ENCODE data around the gene NR6A1.

NR6A1 gene

DNA sequence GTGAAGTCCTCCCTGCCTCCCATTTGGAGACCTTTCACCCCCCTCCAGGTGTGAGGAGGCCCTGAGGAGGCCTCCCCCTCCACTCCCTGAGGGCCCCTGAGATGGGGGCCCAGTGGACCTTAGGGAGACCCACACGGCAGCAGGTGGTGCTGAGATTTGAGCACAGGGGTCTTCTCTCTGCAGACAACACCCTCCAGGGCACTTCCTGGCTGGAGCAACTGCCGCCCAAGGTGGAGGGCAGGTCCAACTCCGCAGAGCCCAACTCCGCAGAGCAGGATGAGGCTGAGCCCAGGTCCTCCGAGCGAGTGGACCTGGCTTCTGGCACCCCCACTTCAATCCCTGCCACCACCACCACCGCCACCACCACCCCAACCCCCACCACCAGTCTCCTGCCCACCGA is 32.8 kb upstream of the NR6A1 start:
- Histone ChIP-seq H3K4me1 (ENCODE audit: insufficient read depth, low read length, poor library complexity, severe bottlenecking) (no peaks in the 10 kb centered on the region), H3K4me3 (ENCODE audit: low read length, poor library complexity, severe bottlenecking) (no peak overlapping the region), H3K79me2 (ENCODE audit: insufficient read depth, low read length) (no peaks in the 10 kb centered on the region)

DNA sequence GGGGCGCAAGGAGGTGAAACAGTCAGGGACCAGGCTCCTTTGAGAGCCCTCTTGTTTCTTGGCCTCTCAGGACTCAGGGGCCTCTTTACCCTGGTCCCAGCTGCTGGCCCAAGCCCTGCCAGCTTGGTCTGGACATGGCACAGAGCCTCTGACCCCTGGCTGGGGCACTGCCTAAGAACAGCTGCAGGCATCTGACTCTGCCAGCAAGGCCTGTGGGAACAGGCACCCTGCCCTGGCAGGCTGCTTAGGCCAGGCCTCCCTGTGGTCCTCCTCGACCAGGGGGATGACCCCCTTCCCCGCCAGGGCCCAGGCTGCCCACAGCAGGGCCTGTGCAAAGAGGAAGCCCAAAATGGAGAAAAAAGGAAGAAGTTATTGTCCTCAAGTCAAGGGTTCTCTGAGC is 31.3 kb upstream of the NR6A1 start:
- H3K9me2 ChIP-seq (replicated peaks; ENCODE audit: low read depth, low read length): no peaks in the 10 kb centered on the region
- H3K36me3 ChIP-seq (ENCODE audit: insufficient read depth, low read length): no peaks in the 10 kb centered on the region
- no peak overlapping the region for H3K4me2 ChIP-seq (ENCODE audit: low read depth, low read length, poor library complexity, severe bottlenecking)
- H3K9me3 ChIP-seq (ENCODE audit: insufficient read depth, low read depth, low read length): no peaks in the 10 kb centered on the region
- no peak overlapping the region for H3K4me3 ChIP-seq (ENCODE audit: low read length, poor library complexity, severe bottlenecking)
- H2AFZ ChIP-seq (ENCODE audit: low read length): no peak overlapping the region
- no peaks in the 10 kb centered on the region for H3K27me3 ChIP-seq (ENCODE audit: insufficient read depth, low read length, poor library complexity, severe bottlenecking)
- H4K20me1 ChIP-seq (ENCODE audit: insufficient read depth, low read length, poor library complexity, severe bottlenecking): no peaks in the 10 kb centered on the region
- H3K9ac ChIP-seq (ENCODE audit: low read depth, low read length, poor library complexity, severe bottlenecking): no peak overlapping the region
- no peaks in the 10 kb centered on the region for H3F3A ChIP-seq (ENCODE audit: low read depth)
- H3K79me2 ChIP-seq (ENCODE audit: insufficient read depth, low read length): no peaks in the 10 kb centered on the region
- no peaks in the 10 kb centered on the region for H3K4me1 ChIP-seq (ENCODE audit: insufficient read depth, low read length, poor library complexity, severe bottlenecking)
- TF ChIP-seq EZH2phosphoT487 (IDR thresholded peaks at IDR 0.05; ENCODE audit: borderline replicate concordance): no peak
- TF ChIP-seq, protein P1, sequence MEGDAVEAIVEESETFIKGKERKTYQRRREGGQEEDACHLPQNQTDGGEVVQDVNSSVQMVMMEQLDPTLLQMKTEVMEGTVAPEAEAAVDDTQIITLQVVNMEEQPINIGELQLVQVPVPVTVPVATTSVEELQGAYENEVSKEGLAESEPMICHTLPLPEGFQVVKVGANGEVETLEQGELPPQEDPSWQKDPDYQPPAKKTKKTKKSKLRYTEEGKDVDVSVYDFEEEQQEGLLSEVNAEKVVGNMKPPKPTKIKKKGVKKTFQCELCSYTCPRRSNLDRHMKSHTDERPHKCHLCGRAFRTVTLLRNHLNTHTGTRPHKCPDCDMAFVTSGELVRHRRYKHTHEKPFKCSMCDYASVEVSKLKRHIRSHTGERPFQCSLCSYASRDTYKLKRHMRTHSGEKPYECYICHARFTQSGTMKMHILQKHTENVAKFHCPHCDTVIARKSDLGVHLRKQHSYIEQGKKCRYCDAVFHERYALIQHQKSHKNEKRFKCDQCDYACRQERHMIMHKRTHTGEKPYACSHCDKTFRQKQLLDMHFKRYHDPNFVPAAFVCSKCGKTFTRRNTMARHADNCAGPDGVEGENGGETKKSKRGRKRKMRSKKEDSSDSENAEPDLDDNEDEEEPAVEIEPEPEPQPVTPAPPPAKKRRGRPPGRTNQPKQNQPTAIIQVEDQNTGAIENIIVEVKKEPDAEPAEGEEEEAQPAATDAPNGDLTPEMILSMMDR (conservative IDR thresholded peaks at IDR 0.05; ENCODE audit: low read length): no peak

More for the DNA sequence above, 32.8 kb upstream of the NR6A1 start:
- TF ChIP-seq EZH2phosphoT487 (IDR thresholded peaks at IDR 0.05; ENCODE audit: borderline replicate concordance): no peak
- TF ChIP-seq, protein P1 (conservative IDR thresholded peaks at IDR 0.05; ENCODE audit: low read length): no peak
- Histone ChIP-seq H3K9ac (ENCODE audit: low read depth, low read length, poor library complexity, severe bottlenecking) (no peak overlapping the region), H3K36me3 (ENCODE audit: insufficient read depth, low read length) (no peaks in the 10 kb centered on the region), H3K27me3 (ENCODE audit: insufficient read depth, low read length, poor library complexity, severe bottlenecking) (no peaks in the 10 kb centered on the region), H2AFZ (ENCODE audit: low read length) (no peak overlapping the region), H4K20me1 (ENCODE audit: insufficient read depth, low read length, poor library complexity, severe bottlenecking) (no peaks in the 10 kb centered on the region), H3K9me2 (replicated peaks; ENCODE audit: low read depth, low read length) (no peaks in the 10 kb centered on the region), H3F3A (ENCODE audit: low read depth) (no peaks in the 10 kb centered on the region), H3K9me3 (ENCODE audit: insufficient read depth, low read depth, low read length) (no peaks in the 10 kb centered on the region), H3K4me2 (ENCODE audit: low read depth, low read length, poor library complexity, severe bottlenecking) (no peak overlapping the region)

DNA sequence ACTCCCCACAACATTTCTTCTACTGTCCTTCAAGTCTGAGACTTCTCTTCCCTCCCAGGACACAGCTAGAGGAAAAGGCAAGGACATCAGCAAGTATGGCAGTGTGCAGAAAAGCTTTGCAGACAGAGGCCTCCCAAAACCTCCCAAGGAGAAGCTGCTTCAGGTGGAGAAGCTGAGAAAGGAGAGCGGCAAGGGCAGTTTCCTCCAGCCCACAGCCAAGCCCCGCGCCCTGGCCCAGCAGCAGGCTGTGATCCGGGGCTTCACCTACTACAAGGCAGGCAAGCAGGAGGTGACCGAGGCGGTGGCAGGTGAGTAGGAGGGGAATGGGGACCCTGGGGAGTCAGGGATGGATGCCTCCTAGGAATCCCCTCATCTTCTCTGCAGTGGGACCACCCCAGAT is 30.2 kb upstream of the NR6A1 start:
- Histone ChIP-seq H4K20me1 (ENCODE audit: insufficient read depth, low read length, poor library complexity, severe bottlenecking) (no peaks in the 10 kb centered on the region), H3K9ac (ENCODE audit: low read depth, low read length, poor library complexity, severe bottlenecking) (no peak overlapping the region), H3K27me3 (ENCODE audit: insufficient read depth, low read length, poor library complexity, severe bottlenecking) (no peaks in the 10 kb centered on the region), H2AFZ (ENCODE audit: low read length) (no peak overlapping the region), H3K4me3 (ENCODE audit: low read length, poor library complexity, severe bottlenecking) (no peak overlapping the region), H3F3A (ENCODE audit: low read depth) (no peaks in the 10 kb centered on the region), H3K4me2 (ENCODE audit: low read depth, low read length, poor library complexity, severe bottlenecking) (no peak overlapping the region), H3K4me1 (ENCODE audit: insufficient read depth, low read length, poor library complexity, severe bottlenecking) (no peaks in the 10 kb centered on the region), H3K79me2 (ENCODE audit: insufficient read depth, low read length) (no peaks in the 10 kb centered on the region), H3K9me2 (replicated peaks; ENCODE audit: low read depth, low read length) (no peaks in the 10 kb centered on the region), H3K9me3 (ENCODE audit: insufficient read depth, low read depth, low read length) (no peaks in the 10 kb centered on the region), H3K36me3 (ENCODE audit: insufficient read depth, low read length) (no peaks in the 10 kb centered on the region)
- no peak for TF ChIP-seq EZH2phosphoT487 (IDR thresholded peaks at IDR 0.05; ENCODE audit: borderline replicate concordance)
- TF ChIP-seq, protein P1 (conservative IDR thresholded peaks at IDR 0.05; ENCODE audit: low read length): no peak

Measured in Loucy (cell line).